Endodermal cell (in vitro differentiated cells): Measurements from ENCODE around the gene HNRNPH3. TPM values are rescaled to one million over a fixed set of nuclear protein-coding genes. Genes with fewer than 3 reads are reported as not detected.

Source experiments
- DNase-seq: peaks from one replicate; pipeline ENCODE4 v3.0.0-alpha.2; 2017
- H3K27ac ChIP-seq: 2 replicates; pipeline ENCODE4 v1.5.1; 2013; ENCODE audit warnings: mild to moderate bottlenecking, low read depth, low read length, moderate library complexity
- H3K27me3 ChIP-seq: 2 replicates; pipeline ENCODE4 v1.6.1; 2013; ENCODE audit warnings: mild to moderate bottlenecking, low read length, moderate library complexity; ENCODE audit not compliant: insufficient read depth, control insufficient read depth, poor library complexity, severe bottlenecking
- H3K36me3 ChIP-seq: 2 replicates; pipeline ENCODE4 v1.7.0; 2013; ENCODE audit warnings: mild to moderate bottlenecking, low read length, moderate library complexity; ENCODE audit not compliant: control insufficient read depth, insufficient read depth
- H3K4me1 ChIP-seq: one replicate; pipeline ENCODE4 v1.7.0; 2013; ENCODE audit warnings: low read length; ENCODE audit not compliant: control insufficient read depth, insufficient read depth
- H3K4me3 ChIP-seq: 2 replicates; pipeline ENCODE4 v1.5.1; 2013; ENCODE audit warnings: mild to moderate bottlenecking, low read length, moderate library complexity
- H3K9ac ChIP-seq: 2 replicates; pipeline ENCODE4 v1.6.1; 2013; ENCODE audit warnings: mild to moderate bottlenecking, low read length, moderate library complexity; ENCODE audit not compliant: poor library complexity, severe bottlenecking; ENCODE audit errors: extremely low read depth
- H3K9me3 ChIP-seq: 2 replicates; pipeline ENCODE4 v1.6.1; 2013; ENCODE audit warnings: mild to moderate bottlenecking, low read length, moderate library complexity; ENCODE audit not compliant: control insufficient read depth
- H3K27ac Mint-ChIP-seq: 2 replicates; pipeline ENCODE4 v1.8.0; 2020; ENCODE audit warnings: mixed read lengths
- H3K27me3 Mint-ChIP-seq: 2 replicates; pipeline ENCODE4 v1.8.0; 2021; ENCODE audit warnings: mild to moderate bottlenecking, mixed read lengths; ENCODE audit not compliant: insufficient read depth
- H3K36me3 Mint-ChIP-seq: 2 replicates; pipeline ENCODE4 v1.8.0; 2020; ENCODE audit warnings: low read depth, mixed read lengths
- H3K4me1 Mint-ChIP-seq: 2 replicates; pipeline ENCODE4 v1.8.0; 2020; ENCODE audit warnings: mixed read lengths
- H3K4me3 Mint-ChIP-seq: 2 replicates; pipeline ENCODE4 v1.8.0; 2020; ENCODE audit warnings: mild to moderate bottlenecking, moderate library complexity, mixed read lengths
- H3K9me3 Mint-ChIP-seq: 2 replicates; pipeline ENCODE4 v1.8.0; 2020; ENCODE audit warnings: mild to moderate bottlenecking, mixed read lengths
- WGBS, 2 experiments: methylation state at CpG; one replicate each; pipeline versions ENCODE4 v1.1.5 to v1.1.7; 2013; ENCODE audit warnings: missing lambda C conversion rate in 2 of 2, mixed read lengths in 1 of 2; ENCODE audit not compliant: insufficient coverage in 1 of 2, insufficient read length in 1 of 2; 5-methylcytosine and 5-hydroxymethylcytosine counted together
- total RNA-seq, 2 donors: library from RNA; stranded (reverse); fragmentation: NEBNext Ultra II Directional in 1 of 2; extraction: Animal tissue kit (Norgen Biotek cat#: 25700) in 1 of 2; gene quantifications; 2 replicates in 1 of 2; 3 replicates in 1 of 2; pipeline ENCODE4 v1.2.1, GENCODE V29; 2021
- TF ChIP-seq, protein P1 (sequence below): fragments of 200-600 bp; sonication (generic); conservative IDR thresholded peaks from 2 replicates; pipeline ENCODE4 v1.5.0; 2021; ENCODE audit warnings: antibody characterized with exemption, mild to moderate bottlenecking

HNRNPH3 gene
- total RNA-seq, 2 donors from 2014 or later = 217 to 228 TPM

DNA sequence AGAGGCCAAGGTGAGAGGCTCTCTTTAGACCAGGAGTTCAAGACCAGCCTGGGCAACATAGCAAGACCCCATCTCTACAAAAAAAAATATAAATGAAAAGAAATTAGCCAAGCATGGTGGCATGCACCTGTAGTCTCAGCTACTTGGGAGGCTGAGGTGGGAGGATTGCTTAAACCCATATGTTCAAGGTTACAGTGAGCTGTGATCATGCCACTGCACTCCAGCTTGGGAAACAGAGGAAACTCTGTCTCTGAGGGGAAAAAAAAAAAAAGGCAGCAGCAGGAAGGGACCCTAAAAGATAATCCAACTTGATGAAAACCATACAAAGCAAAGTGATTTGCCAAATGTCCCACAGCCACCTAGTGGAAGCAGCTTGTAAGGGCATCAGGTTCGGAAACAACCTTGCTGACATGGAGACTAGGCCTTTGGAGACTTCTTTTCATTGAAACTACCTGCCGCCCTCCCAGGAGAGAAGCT lies 16.4 kb downstream of the HNRNPH3 start:
- H3K4me1 ChIP-seq = no peaks in the 10 kb centered on the region
- 20 to 50% methylated on average over 1 to 2 of the region's 2 CpGs for WGBS, 2 experiments

GRCh38 chr10:68353537-68353936 lies 21.7 kb downstream of the HNRNPH3 start:
- Histone ChIP-seq H3K27ac (no peak overlapping the region), H3K4me1 (no peaks in the 10 kb centered on the region), H3K27me3 (no peaks in the 10 kb centered on the region), H3K36me3 (peaks cover 60% of the 10 kb centered on the region), H3K4me3 (no peak overlapping the region), H3K9ac (no peak overlapping the region), H3K9me3 (no peaks in the 10 kb centered on the region)
- no peak overlapping the region for H3K27ac Mint-ChIP-seq
- H3K36me3 Mint-ChIP-seq = peaks cover 48% of the 10 kb centered on the region
- no peaks in the 10 kb centered on the region for H3K27me3 Mint-ChIP-seq
- TF ChIP-seq, protein P1, sequence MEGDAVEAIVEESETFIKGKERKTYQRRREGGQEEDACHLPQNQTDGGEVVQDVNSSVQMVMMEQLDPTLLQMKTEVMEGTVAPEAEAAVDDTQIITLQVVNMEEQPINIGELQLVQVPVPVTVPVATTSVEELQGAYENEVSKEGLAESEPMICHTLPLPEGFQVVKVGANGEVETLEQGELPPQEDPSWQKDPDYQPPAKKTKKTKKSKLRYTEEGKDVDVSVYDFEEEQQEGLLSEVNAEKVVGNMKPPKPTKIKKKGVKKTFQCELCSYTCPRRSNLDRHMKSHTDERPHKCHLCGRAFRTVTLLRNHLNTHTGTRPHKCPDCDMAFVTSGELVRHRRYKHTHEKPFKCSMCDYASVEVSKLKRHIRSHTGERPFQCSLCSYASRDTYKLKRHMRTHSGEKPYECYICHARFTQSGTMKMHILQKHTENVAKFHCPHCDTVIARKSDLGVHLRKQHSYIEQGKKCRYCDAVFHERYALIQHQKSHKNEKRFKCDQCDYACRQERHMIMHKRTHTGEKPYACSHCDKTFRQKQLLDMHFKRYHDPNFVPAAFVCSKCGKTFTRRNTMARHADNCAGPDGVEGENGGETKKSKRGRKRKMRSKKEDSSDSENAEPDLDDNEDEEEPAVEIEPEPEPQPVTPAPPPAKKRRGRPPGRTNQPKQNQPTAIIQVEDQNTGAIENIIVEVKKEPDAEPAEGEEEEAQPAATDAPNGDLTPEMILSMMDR = no peak
- WGBS, 2 experiments = 92 to 96% methylated on average over 2 of the region's 2 CpGs
- H3K9me3 Mint-ChIP-seq = no peaks in the 10 kb centered on the region
- DNase-seq = no peak
- peaks cover 1% of the 10 kb centered on the region for H3K4me1 Mint-ChIP-seq
- no peak overlapping the region for H3K4me3 Mint-ChIP-seq

More for the DNA sequence above, 16.4 kb downstream of the HNRNPH3 start:
- Histone ChIP-seq H3K9ac (no peak overlapping the region), H3K27ac (no peak overlapping the region), H3K27me3 (no peaks in the 10 kb centered on the region), H3K9me3 (no peaks in the 10 kb centered on the region), H3K4me3 (no peak overlapping the region), H3K36me3 (peaks cover 73% of the 10 kb centered on the region)
- TF ChIP-seq, protein P1 = peak; percentile 85
- DNase-seq = peak; percentile 82
- no peak overlapping the region for H3K4me3 Mint-ChIP-seq
- H3K36me3 Mint-ChIP-seq = peaks cover 60% of the 10 kb centered on the region
- no peaks in the 10 kb centered on the region for H3K9me3 Mint-ChIP-seq
- H3K27ac Mint-ChIP-seq = peak overlapping the region; percentile 91
- peaks cover 4% of the 10 kb centered on the region for H3K4me1 Mint-ChIP-seq
- H3K27me3 Mint-ChIP-seq = no peaks in the 10 kb centered on the region

- Histone ChIP-seq H3K27ac (no peak overlapping the region), H3K9me3 (no peaks in the 10 kb centered on the region), H3K9ac (no peak overlapping the region), H3K36me3 (peaks cover 66% of the 10 kb centered on the region), H3K27me3 (no peaks in the 10 kb centered on the region), H3K4me3 (no peak overlapping the region), H3K4me1 (no peaks in the 10 kb centered on the region)
- H3K4me1 Mint-ChIP-seq = no peaks in the 10 kb centered on the region
- TF ChIP-seq, protein P1 = no peak
- no peak for DNase-seq
- H3K4me3 Mint-ChIP-seq = no peak overlapping the region
- WGBS, 2 experiments = 100% methylated on average over 1 of the region's 6 CpGs; no CpG with 5 or more reads in 1 of the 2 experiments
- H3K27me3 Mint-ChIP-seq = no peaks in the 10 kb centered on the region
- peaks cover 51% of the 10 kb centered on the region for H3K36me3 Mint-ChIP-seq
- H3K9me3 Mint-ChIP-seq = no peaks in the 10 kb centered on the region
- H3K27ac Mint-ChIP-seq = no peak overlapping the region
These were observed 27.3 kb downstream of the HNRNPH3 start for GRCh38 chr10:68359189-68359588.
